GM23338 (cell line): Measurements from ENCODE around the gene JARID2. TPM values are rescaled to one million over a fixed set of nuclear protein-coding genes. Genes with fewer than 3 reads are reported as not detected.

Experiments used
- ATAC-seq: fragments of 200-7000 bp; cut with Tn5 transposase; 3 replicates; pipeline ENCODE4 v1.9.1; 2020
- DNase-seq: peaks from one replicate; pipeline ENCODE4 v3.0.0-alpha.2; 2015; ENCODE audit warnings: low spot score
- H2AFZ ChIP-seq: fragments of 200-600 bp; sonication (generic); 2 replicates; pipeline ENCODE4 v1.8.0; 2016; ENCODE audit warnings: antibody characterized with exemption, mild to moderate bottlenecking, moderate library complexity
- H3F3A ChIP-seq: fragments of 200-600 bp; sonication (generic); replicated peaks from 2 replicates; pipeline ENCODE4 v1.8.0; 2017; ENCODE audit warnings: antibody characterized with exemption, mixed run types, low read depth
- H3K27ac ChIP-seq: fragments of 200-600 bp; sonication (generic); 2 replicates; pipeline ENCODE4 v1.6.1; 2016; ENCODE audit warnings: low read depth
- H3K27me3 ChIP-seq: fragments of 200-600 bp; sonication (generic); 2 replicates; pipeline ENCODE4 v1.8.0; 2016; ENCODE audit warnings: mild to moderate bottlenecking, mixed run types, moderate library complexity; ENCODE audit not compliant: insufficient read depth
- H3K36me3 ChIP-seq: fragments of 200-600 bp; sonication (generic); 2 replicates; pipeline ENCODE4 v1.8.0; 2016; ENCODE audit warnings: mild to moderate bottlenecking; ENCODE audit not compliant: insufficient read depth
- H3K4me1 ChIP-seq: fragments of 200-600 bp; sonication (generic); 2 replicates; pipeline ENCODE4 v1.8.0; 2016; ENCODE audit warnings: mild to moderate bottlenecking, moderate library complexity; ENCODE audit not compliant: insufficient read depth
- H3K4me2 ChIP-seq: fragments of 200-600 bp; sonication (generic); 2 replicates; pipeline ENCODE4 v1.7.1; 2017; ENCODE audit warnings: mixed run types
- H3K4me3 ChIP-seq: fragments of 200-600 bp; sonication (generic); 2 replicates; pipeline ENCODE4 v1.6.1; 2016; ENCODE audit warnings: mixed run types
- H3K79me2 ChIP-seq: fragments of 200-600 bp; sonication (generic); replicated peaks from 2 replicates; pipeline ENCODE4 v1.8.0; 2017; ENCODE audit warnings: mild to moderate bottlenecking; ENCODE audit not compliant: insufficient read depth
- H3K9me2 ChIP-seq: fragments of 200-600 bp; sonication (generic); 2 replicates; pipeline ENCODE4 v1.8.0; 2017; ENCODE audit not compliant: insufficient read depth
- H4K20me1 ChIP-seq: fragments of 200-600 bp; sonication (generic); replicated peaks from 2 replicates; pipeline ENCODE4 v1.8.0; 2017; ENCODE audit warnings: mild to moderate bottlenecking; ENCODE audit not compliant: insufficient read depth
- H3K27ac Mint-ChIP-seq: 2 replicates; pipeline ENCODE4 v1.8.0; 2020; ENCODE audit warnings: inconsistent platforms, mild to moderate bottlenecking, moderate library complexity, mixed read lengths
- H3K27me3 Mint-ChIP-seq: 3 replicates; pipeline ENCODE4 v1.8.0; 2022; ENCODE audit warnings: low read depth, mild to moderate bottlenecking, moderate library complexity, mixed read lengths, inconsistent platforms; ENCODE audit not compliant: insufficient read depth, poor library complexity
- H3K36me3 Mint-ChIP-seq: 3 replicates; pipeline ENCODE4 v1.8.0; 2021; ENCODE audit warnings: low read depth, mild to moderate bottlenecking, inconsistent platforms, moderate library complexity, mixed read lengths
- H3K4me1 Mint-ChIP-seq: 3 replicates; pipeline ENCODE4 v1.8.0; 2020; ENCODE audit warnings: mild to moderate bottlenecking, inconsistent platforms, mixed read lengths
- H3K4me3 Mint-ChIP-seq: 3 replicates; pipeline ENCODE4 v1.8.0; 2021; ENCODE audit warnings: moderate library complexity, mild to moderate bottlenecking, inconsistent platforms, mixed read lengths
- H3K9me3 Mint-ChIP-seq: 3 replicates; pipeline ENCODE4 v1.8.0; 2020; ENCODE audit warnings: moderate library complexity, mild to moderate bottlenecking, inconsistent platforms, mixed read lengths
- CREB1 ChIP-seq: fragments of 250-450 bp; sonication (Bioruptor Pico); IDR thresholded peaks from 2 replicates; pipeline ENCODE4 v1.5.0; 2020; ENCODE audit warnings: low read depth, mild to moderate bottlenecking, moderate library complexity
- ETS1 ChIP-seq: IDR thresholded peaks from 2 replicates; pipeline ENCODE4 v1.6.1; 2016; ENCODE audit warnings: antibody characterized with exemption
- EZH2 ChIP-seq: fragments of 200-600 bp; sonication (generic); IDR thresholded peaks from one replicate; pipeline ENCODE4 v1.8.0; 2017; ENCODE audit warnings: antibody characterized with exemption, mild to moderate bottlenecking, low read depth; ENCODE audit not compliant: unreplicated experiment
- EZH2phosphoT487 ChIP-seq: fragments of 200-600 bp; sonication (generic); IDR thresholded peaks from one replicate; pipeline ENCODE4 v1.8.1; 2018; ENCODE audit warnings: antibody characterized with exemption; ENCODE audit not compliant: unreplicated experiment
- JUNB ChIP-seq: IDR thresholded peaks from one replicate; pipeline ENCODE4 v1.6.1; 2016; ENCODE audit warnings: antibody characterized with exemption; ENCODE audit not compliant: unreplicated experiment
- NANOG ChIP-seq: IDR thresholded peaks from 2 replicates; pipeline ENCODE4 v1.6.1; 2016; ENCODE audit warnings: antibody characterized with exemption, borderline replicate concordance
- POLR2AphosphoS5 ChIP-seq: IDR thresholded peaks from 2 replicates; pipeline ENCODE4 v1.6.1; 2016; ENCODE audit warnings: antibody characterized with exemption, low read depth
- STAT1 ChIP-seq: IDR thresholded peaks from one replicate; pipeline ENCODE4 v1.6.1; 2016; ENCODE audit warnings: antibody characterized with exemption; ENCODE audit not compliant: unreplicated experiment
- ZNF114 ChIP-seq: fragments of 250-450 bp; sonication (Bioruptor Pico); IDR thresholded peaks from 2 replicates; pipeline ENCODE4 v1.5.0; 2020; ENCODE audit warnings: mild to moderate bottlenecking, moderate library complexity
- ZNF331 ChIP-seq: fragments of 250-450 bp; sonication (Bioruptor Pico); IDR thresholded peaks from 2 replicates; pipeline ENCODE4 v1.5.0; 2020; ENCODE audit warnings: low read depth, mild to moderate bottlenecking, moderate library complexity
- polyA plus RNA-seq: library from polyadenylated mRNA; unstranded; fragments of >200 nt; fragmentation: Nextera tagmentation; extraction: Ambion mirVana; gene quantifications from 2 replicates; pipeline ENCODE4 v1.2.1, GENCODE V29; 2016
- total RNA-seq: library from RNA; depleted of rRNA; stranded (reverse); fragments of >200 nt; shearing (Covaris generic); gene quantifications from 2 replicates; pipeline ENCODE4 v1.2.3, GENCODE V29; 2014
- TF ChIP-seq, protein P1 (sequence below): IDR thresholded peaks from one replicate; pipeline ENCODE4 v1.6.1; 2018; ENCODE audit warnings: antibody characterized with exemption; ENCODE audit not compliant: unreplicated experiment
- TF ChIP-seq, protein P2 (sequence below), 2 experiments: fragments of 200-600 bp in 1 of 2; sonication (generic) in 1 of 2; conservative IDR thresholded peaks; 2 replicates each; pipeline versions ENCODE4 v1.5.1 to v1.6.1; 2016 to 2017; ENCODE audit warnings: antibody characterized with exemption in 2 of 2, low read depth in 2 of 2, mild to moderate bottlenecking in 2 of 2, moderate library complexity in 1 of 2
- TF ChIP-seq, protein P3 (sequence below): fragments of 250-450 bp; sonication (Bioruptor Pico); IDR thresholded peaks from 2 replicates; pipeline ENCODE4 v1.5.0; 2020; ENCODE audit warnings: mild to moderate bottlenecking, moderate library complexity

JARID2 gene
- total and polyA plus RNA-seq, 2 experiments from 2014 or later, result 92.8 to 196 TPM

GRCh38 chr6:15403094-15403755 lies 157.4 kb downstream of the JARID2 start:
- no peaks in the 10 kb centered on the region for H3K27me3 ChIP-seq
- peaks cover 98% of the 10 kb centered on the region for H4K20me1 ChIP-seq
- H3K4me3 ChIP-seq, result peak overlapping the region; percentile 3; the same call in 1 of the 2 replicates
- H3K4me3 Mint-ChIP-seq, result peak overlapping the region; percentile 2; the same call in 1 of the 3 replicates
- H3K27ac Mint-ChIP-seq, result peak overlapping the region; percentile 82; the same call in 1 of the 2 replicates
- H3K36me3 Mint-ChIP-seq, result no peaks in the 10 kb centered on the region
- DNase-seq (no peak), ATAC-seq (no peak)
- no peak for TF ChIP-seq CREB1 (CRISPR knock-in tag)
- TF ChIP-seq POLR2AphosphoS5, result no peak
- TF ChIP-seq JUNB, result no peak
- no peak for TF ChIP-seq NANOG
- TF ChIP-seq ZNF114 (CRISPR knock-in tag), result no peak
- TF ChIP-seq ETS1, result no peak
- no peak for TF ChIP-seq ZNF331 (CRISPR knock-in tag)
- TF ChIP-seq, protein P1, sequence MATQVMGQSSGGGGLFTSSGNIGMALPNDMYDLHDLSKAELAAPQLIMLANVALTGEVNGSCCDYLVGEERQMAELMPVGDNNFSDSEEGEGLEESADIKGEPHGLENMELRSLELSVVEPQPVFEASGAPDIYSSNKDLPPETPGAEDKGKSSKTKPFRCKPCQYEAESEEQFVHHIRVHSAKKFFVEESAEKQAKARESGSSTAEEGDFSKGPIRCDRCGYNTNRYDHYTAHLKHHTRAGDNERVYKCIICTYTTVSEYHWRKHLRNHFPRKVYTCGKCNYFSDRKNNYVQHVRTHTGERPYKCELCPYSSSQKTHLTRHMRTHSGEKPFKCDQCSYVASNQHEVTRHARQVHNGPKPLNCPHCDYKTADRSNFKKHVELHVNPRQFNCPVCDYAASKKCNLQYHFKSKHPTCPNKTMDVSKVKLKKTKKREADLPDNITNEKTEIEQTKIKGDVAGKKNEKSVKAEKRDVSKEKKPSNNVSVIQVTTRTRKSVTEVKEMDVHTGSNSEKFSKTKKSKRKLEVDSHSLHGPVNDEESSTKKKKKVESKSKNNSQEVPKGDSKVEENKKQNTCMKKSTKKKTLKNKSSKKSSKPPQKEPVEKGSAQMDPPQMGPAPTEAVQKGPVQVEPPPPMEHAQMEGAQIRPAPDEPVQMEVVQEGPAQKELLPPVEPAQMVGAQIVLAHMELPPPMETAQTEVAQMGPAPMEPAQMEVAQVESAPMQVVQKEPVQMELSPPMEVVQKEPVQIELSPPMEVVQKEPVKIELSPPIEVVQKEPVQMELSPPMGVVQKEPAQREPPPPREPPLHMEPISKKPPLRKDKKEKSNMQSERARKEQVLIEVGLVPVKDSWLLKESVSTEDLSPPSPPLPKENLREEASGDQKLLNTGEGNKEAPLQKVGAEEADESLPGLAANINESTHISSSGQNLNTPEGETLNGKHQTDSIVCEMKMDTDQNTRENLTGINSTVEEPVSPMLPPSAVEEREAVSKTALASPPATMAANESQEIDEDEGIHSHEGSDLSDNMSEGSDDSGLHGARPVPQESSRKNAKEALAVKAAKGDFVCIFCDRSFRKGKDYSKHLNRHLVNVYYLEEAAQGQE, result no peak
- TF ChIP-seq, protein P2, sequence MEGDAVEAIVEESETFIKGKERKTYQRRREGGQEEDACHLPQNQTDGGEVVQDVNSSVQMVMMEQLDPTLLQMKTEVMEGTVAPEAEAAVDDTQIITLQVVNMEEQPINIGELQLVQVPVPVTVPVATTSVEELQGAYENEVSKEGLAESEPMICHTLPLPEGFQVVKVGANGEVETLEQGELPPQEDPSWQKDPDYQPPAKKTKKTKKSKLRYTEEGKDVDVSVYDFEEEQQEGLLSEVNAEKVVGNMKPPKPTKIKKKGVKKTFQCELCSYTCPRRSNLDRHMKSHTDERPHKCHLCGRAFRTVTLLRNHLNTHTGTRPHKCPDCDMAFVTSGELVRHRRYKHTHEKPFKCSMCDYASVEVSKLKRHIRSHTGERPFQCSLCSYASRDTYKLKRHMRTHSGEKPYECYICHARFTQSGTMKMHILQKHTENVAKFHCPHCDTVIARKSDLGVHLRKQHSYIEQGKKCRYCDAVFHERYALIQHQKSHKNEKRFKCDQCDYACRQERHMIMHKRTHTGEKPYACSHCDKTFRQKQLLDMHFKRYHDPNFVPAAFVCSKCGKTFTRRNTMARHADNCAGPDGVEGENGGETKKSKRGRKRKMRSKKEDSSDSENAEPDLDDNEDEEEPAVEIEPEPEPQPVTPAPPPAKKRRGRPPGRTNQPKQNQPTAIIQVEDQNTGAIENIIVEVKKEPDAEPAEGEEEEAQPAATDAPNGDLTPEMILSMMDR (conservative IDR thresholded peaks at IDR 0.05; ENCODE audit: low read depth in 2 of 2), result no peak
- TF ChIP-seq EZH2phosphoT487, result no peak
- no peak for TF ChIP-seq STAT1
- no peak for TF ChIP-seq EZH2
- TF ChIP-seq, protein P3, sequence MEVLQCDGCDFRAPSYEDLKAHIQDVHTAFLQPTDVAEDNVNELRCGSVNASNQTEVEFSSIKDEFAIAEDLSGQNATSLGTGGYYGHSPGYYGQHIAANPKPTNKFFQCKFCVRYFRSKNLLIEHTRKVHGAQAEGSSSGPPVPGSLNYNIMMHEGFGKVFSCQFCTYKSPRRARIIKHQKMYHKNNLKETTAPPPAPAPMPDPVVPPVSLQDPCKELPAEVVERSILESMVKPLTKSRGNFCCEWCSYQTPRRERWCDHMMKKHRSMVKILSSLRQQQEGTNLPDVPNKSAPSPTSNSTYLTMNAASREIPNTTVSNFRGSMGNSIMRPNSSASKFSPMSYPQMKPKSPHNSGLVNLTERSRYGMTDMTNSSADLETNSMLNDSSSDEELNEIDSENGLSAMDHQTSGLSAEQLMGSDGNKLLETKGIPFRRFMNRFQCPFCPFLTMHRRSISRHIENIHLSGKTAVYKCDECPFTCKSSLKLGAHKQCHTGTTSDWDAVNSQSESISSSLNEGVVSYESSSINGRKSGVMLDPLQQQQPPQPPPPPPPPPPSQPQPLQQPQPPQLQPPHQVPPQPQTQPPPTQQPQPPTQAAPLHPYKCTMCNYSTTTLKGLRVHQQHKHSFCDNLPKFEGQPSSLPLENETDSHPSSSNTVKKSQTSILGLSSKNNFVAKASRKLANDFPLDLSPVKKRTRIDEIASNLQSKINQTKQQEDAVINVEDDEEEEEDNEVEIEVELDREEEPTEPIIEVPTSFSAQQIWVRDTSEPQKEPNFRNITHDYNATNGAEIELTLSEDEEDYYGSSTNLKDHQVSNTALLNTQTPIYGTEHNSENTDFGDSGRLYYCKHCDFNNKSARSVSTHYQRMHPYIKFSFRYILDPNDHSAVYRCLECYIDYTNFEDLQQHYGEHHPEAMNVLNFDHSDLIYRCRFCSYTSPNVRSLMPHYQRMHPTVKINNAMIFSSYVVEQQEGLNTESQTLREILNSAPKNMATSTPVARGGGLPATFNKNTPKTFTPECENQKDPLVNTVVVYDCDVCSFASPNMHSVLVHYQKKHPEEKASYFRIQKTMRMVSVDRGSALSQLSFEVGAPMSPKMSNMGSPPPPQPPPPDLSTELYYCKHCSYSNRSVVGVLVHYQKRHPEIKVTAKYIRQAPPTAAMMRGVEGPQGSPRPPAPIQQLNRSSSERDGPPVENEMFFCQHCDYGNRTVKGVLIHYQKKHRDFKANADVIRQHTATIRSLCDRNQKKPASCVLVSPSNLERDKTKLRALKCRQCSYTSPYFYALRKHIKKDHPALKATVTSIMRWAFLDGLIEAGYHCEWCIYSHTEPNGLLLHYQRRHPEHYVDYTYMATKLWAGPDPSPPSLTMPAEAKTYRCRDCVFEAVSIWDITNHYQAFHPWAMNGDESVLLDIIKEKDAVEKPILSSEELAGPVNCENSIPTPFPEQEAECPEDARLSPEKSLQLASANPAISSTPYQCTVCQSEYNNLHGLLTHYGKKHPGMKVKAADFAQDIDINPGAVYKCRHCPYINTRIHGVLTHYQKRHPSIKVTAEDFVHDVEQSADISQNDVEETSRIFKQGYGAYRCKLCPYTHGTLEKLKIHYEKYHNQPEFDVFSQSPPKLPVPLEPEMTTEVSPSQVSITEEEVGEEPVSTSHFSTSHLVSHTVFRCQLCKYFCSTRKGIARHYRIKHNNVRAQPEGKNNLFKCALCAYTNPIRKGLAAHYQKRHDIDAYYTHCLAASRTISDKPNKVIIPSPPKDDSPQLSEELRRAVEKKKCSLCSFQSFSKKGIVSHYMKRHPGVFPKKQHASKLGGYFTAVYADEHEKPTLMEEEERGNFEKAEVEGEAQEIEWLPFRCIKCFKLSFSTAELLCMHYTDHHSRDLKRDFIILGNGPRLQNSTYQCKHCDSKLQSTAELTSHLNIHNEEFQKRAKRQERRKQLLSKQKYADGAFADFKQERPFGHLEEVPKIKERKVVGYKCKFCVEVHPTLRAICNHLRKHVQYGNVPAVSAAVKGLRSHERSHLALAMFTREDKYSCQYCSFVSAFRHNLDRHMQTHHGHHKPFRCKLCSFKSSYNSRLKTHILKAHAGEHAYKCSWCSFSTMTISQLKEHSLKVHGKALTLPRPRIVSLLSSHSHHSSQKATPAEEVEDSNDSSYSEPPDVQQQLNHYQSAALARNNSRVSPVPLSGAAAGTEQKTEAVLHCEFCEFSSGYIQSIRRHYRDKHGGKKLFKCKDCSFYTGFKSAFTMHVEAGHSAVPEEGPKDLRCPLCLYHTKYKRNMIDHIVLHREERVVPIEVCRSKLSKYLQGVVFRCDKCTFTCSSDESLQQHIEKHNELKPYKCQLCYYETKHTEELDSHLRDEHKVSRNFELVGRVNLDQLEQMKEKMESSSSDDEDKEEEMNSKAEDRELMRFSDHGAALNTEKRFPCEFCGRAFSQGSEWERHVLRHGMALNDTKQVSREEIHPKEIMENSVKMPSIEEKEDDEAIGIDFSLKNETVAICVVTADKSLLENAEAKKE (CRISPR knock-in tag), result no peak
- no peaks in the 10 kb centered on the region for H3K9me2 ChIP-seq
- H3K4me1 ChIP-seq, result peaks cover 99% of the 10 kb centered on the region
- H3K79me2 ChIP-seq, result peaks cover 100% of the 10 kb centered on the region
- no peak overlapping the region for H2AFZ ChIP-seq
- H3K9me3 Mint-ChIP-seq, result no peaks in the 10 kb centered on the region; the same call in 2 of the 3 replicates
- peaks cover 96% of the 10 kb centered on the region for H3K4me1 Mint-ChIP-seq
- H3K36me3 ChIP-seq, result no peaks in the 10 kb centered on the region
- peak overlapping the region; percentile 55 for H3K4me2 ChIP-seq
- H3K27ac ChIP-seq, result peak overlapping the region; percentile 64
- peaks cover 5% of the 10 kb centered on the region; the same call in 1 of the 2 replicates for H3F3A ChIP-seq
- peaks cover 33% of the 10 kb centered on the region for H3K27me3 Mint-ChIP-seq
